GM21825 (cell line): ENCODE measurements around the gene SLC8A2.
"Not testable (repeated sequence)": the region's sequence is repeated elsewhere in the genome, so short reads cannot be mapped to it uniquely, and the experiment has no call there.

Experiments
- ATAC-seq: cut with Tn5 transposase; IDR thresholded peaks from one replicate; pipeline ENCODE4 v1.9.1; 2021; ENCODE audit warnings: mild to moderate bottlenecking, moderate library complexity; ENCODE audit not compliant: unreplicated experiment

SLC8A2 gene

GRCh38 chr19:47487551-47488515 is 16.1 kb upstream of the SLC8A2 start:
- ATAC-seq, result no peak

GRCh38 chr19:47486900-47487299 is 15.2 kb upstream of the SLC8A2 start:
- ATAC-seq, result no peak

- ATAC-seq, result not testable (repeated sequence)
These were observed 14.5 kb upstream of the SLC8A2 start for GRCh38 chr19:47486220-47486619.

GRCh38 chr19:47485210-47485609 is 13.5 kb upstream of the SLC8A2 start:
- no peak for ATAC-seq

GRCh38 chr19:47483800-47484690 is 12.4 kb upstream of the SLC8A2 start, which contains the start of gene KPTN:
Gene KPTN, minus strand, starts transcription at chr19:47484219. Its CDS starts 59 bp downstream, at chr19:47484160.
- peak; percentile 54 for ATAC-seq

- ATAC-seq, result no peak
These were observed 11.5 kb upstream of the SLC8A2 start for GRCh38 chr19:47483200-47483599.

GRCh38 chr19:47481460-47482052 is 9.9 kb upstream of the SLC8A2 start:
- ATAC-seq, result no peak

GRCh38 chr19:47480658-47481057 is 9.0 kb upstream of the SLC8A2 start:
- ATAC-seq, result no peak

GRCh38 chr19:47479701-47480503 is 8.2 kb upstream of the SLC8A2 start:
- no peak for ATAC-seq

GRCh38 chr19:47476438-47476972 is 4.8 kb upstream of the SLC8A2 start:
- ATAC-seq, result no peak

- ATAC-seq, result no peak
These were observed 3.8 kb upstream of the SLC8A2 start for GRCh38 chr19:47475465-47475864.

GRCh38 chr19:47473336-47473735 is 1.6 kb upstream of the SLC8A2 start:
- no peak for ATAC-seq

- no peak for ATAC-seq
These were observed 336 bp downstream of the SLC8A2 start for GRCh38 chr19:47471381-47471732.

GRCh38 chr19:47470447-47471195 is 1.1 kb downstream of the SLC8A2 start:
- no peak for ATAC-seq

GRCh38 chr19:47469719-47470118 is 2.0 kb downstream of the SLC8A2 start:
- ATAC-seq, result no peak

GRCh38 chr19:47469363-47469700 is 2.4 kb downstream of the SLC8A2 start:
- ATAC-seq, result no peak

- ATAC-seq, result no peak
These were observed 3.8 kb downstream of the SLC8A2 start for GRCh38 chr19:47467914-47468313.

GRCh38 chr19:47465957-47466356 is 5.7 kb downstream of the SLC8A2 start:
- no peak for ATAC-seq

- no peak for ATAC-seq
These were observed 6.8 kb downstream of the SLC8A2 start for GRCh38 chr19:47464675-47465419.
